HG02970 (cell line): ENCODE data around the gene AK8.

Experiments used
- ATAC-seq: cut with Tn5 transposase; IDR thresholded peaks from one replicate; pipeline ENCODE4 v1.9.1; 2021; ENCODE audit warnings: mild to moderate bottlenecking, moderate library complexity, moderate number of reproducible peaks; ENCODE audit not compliant: unreplicated experiment, low FRiP score

The AK8 gene

GRCh38 chr9:132750668-132751067 lies 127.4 kb downstream of the AK8 start:
- no peak for ATAC-seq

DNA sequence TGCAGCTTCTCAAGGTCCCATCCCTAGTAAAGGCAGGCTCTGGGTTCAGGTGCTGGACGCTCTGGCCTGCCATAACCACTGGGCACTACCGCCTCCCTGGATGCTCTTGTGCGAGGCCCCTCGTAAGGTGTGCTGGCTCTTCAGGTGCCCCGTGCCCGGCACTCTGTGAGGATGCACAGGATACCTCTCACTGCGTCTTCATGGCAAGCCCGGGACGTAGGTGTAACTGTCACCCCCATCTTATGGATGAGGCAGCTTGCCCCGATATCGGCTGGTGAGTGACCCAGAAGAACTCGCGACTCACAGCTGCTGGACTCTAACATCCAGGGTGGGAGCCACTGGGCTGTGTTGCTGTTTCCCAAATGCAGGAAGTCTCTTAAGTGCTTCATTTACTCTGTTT lies 128.8 kb downstream of the AK8 start:
- ATAC-seq = no peak

DNA sequence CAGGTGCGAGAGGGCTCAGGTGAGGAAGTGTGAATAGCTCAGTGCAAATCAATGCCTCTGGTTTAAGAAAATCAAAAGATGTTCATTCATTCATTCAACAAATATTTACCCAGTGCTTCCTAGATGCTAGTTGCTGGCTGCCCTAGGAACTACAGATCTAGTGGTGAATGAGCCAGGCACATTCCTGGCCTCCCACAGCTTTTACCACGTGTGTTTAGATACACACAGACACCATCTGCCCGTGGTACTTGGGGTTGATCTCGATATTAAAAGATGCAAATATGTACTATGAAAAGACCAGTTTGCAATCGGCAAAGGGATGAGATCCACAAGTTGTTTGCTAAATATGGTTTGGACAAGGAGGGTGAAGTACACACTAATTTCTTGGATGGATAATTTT lies 129.6 kb downstream of the AK8 start:
- ATAC-seq = no peak

DNA sequence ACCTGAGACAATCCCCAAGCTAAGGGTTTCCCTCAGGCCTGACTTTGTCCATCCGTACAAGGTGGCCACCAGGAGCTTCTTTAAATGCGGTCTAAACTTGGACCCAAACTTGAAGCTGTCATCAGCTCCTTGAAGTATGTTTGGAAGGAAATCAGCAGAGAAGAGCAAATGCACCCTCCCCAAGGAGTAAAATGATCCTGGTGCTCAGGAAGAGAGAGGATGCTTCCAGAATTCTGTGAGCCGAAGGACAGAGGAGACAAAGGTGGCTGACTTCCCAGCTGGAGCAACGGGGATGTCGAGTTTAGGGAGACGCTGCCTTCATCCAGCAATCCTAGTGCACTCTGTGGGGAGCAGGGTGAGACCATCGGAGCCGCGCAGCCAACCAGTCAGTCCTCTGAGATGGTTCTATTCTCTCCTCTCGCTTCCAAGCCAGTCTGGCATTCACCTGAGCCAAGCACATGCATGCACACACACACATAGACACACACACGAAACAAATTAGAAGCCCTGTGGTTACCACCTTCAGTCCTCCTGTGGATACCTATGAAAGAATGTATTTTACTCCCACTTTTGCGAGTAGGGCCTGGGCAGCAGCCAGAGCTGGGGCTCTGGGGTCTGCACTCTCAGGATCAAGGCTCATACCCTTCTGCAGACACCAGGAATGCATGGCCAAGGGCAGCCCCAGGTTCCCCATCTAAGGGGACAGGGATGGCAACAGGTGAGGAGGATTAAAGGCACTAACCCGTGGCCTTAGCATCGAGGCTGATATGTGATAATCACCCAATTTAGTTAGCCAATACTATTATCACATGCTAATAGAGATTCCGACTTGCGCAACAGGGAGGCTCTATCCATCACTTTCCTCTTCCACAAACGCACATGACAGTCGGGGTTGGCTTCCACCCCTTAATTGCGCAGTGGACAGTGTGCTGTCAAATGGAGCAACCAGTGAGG lies 132.1 kb downstream of the AK8 start:
- ATAC-seq = no peak

DNA sequence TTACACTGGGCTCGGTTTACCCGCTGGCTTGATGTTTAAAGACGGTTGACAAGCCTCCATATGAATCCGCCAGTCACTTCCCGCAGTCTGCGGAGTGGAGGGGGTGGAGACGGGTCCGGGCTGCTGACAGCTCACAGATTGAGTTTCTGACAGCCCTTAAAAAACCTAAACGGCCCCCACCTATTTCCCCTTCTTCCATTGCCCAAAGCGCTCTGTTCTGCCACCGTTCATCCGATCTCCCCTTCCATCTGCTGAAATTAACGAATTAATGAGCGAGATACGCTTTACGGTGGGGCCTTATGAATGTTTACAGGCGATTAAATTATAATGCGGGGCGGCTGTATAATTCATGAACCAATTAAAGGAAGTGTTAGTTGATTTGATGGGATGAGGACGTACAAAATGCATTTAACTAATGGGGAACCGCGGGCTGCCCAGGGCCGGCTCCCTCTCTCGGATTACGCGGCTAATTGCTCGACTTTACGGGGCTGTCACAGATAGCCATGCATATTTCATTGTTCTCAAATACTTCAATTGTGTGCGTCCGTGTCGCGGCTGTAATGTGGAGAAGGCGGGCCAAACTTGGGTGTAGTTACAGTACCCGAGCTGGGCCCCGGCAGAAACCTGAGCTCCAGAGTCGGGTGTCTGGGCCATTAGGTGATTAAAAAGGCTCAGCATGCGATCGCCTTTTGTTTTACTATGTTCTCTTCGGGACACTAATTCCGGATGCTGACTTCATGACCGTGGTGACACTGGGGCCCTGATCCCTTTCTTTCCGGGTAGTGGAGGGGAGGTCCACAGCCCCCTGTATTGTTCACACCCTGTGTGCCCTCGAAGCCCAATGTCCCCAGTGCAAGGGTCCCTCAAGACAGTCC lies 133.0 kb downstream of the AK8 start:
- ATAC-seq = no peak

GRCh38 chr9:132743931-132744479 lies 134.1 kb downstream of the AK8 start:
- no peak for ATAC-seq

- no peak for ATAC-seq
Measured at GRCh38 chr9:132742821-132743311, 135.2 kb downstream of the AK8 start.

DNA sequence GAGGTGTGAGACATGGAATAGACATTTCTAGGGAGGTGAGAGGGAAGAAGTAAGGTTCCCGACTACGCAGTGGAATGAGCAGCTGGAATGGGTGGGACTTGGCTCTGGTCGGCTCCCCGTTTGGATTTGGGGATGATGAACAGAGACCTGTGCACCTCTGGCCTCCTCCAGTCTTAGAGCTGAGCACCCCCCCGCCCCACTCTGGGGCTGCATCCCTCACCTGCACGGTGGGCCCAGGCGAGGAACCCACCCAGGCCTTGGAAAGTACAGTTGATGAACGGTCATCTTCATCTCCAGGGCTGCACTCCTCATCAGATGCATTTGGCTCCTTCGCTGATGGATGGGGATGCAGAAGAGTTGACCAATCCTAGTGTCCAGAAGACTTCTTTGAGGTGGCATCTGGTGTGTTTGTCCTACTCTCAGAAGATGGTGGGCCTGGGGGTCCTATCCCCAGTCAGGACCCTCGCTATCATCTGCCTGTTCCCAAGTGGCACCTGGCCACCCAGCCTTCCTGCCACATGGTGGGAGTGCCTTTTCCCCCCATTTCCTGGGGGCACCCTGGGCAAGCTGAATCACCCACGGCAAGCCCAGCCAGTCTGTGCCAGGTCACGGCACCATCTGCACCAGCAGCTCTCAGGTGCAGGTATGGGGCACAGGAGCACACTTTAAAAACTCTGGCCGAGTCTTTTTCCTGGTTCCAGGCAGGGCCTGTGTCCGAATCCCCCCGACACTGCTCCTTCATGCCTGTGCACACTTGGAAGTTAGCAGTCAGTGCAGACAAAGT lies 137.4 kb downstream of the AK8 start:
- ATAC-seq = no peak

GRCh38 chr9:132739710-132740310 lies 138.3 kb downstream of the AK8 start:
- ATAC-seq = no peak

DNA sequence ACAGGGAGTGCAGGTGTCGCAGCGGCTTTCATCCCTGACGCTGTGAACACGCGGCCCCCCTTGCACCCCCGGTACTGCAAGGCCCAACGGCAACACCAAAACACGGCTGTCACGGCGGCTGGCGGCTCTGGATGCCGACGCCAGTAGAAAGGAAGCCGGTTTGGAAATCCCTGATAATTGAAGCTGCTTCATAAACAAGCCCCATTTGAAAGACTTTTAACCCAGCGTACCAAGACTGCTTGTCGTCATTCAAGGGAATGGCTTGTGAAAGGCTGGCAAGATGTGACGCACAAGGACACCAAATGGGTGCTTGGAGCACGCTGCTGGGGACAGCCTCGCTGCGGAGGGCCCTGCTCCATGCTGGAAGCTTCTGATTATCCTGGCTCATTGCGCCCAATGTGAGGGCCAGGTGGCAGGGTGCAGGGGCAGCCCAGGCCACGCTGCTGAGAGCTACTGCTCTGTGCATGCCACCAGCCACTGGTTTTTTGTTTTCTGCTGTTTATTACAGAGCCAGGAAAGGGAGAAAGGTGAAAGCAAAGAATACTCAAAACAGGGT lies 144.7 kb downstream of the AK8 start:
- no peak for ATAC-seq

DNA sequence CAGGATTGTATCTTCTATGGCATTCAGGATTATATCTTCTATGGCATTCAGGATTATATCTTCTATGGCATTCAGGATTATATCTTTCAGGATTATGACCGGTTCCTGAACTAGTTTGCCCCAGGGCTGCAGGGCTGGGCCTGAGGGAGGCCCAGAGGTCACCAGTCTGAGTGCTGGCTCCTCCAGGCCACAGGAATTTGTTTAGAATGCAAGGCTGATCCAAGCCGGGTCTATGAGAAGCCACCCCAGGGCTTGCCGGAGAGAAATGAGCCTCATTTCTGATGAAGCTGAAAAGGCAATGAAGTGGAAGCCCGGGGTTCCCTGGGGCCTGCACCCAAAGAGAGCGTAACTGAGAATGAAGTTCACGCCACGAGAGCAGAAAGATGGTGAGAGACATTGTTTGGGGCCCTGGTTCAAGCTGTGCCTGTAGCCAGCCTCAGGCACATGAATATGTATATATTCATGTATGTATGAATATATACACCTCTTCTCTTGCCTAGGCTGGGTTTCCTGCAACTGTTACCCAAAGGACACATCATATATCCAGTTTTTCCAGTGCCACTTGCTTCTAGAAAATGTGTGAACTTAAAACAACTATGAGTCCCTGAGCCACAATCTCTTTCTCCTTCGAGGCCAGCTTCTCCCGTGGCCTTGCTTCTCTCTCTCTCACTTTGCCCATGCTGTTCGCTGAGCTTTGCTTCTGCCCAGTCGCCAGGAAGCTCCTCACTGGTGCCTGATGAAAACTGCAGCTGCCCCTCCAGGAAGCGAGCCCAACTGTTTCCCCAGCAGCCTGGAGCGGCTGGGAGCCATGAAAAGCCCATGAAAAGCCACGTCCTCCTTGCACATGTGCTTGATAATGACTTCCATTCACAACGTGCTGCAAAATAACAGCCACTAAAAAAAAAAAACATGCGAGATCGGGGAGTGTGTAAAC lies 145.5 kb downstream of the AK8 start:
- ATAC-seq = no peak

GRCh38 chr9:132731230-132731629 lies 146.9 kb downstream of the AK8 start:
- ATAC-seq = no peak

GRCh38 chr9:132730054-132731033 lies 147.7 kb downstream of the AK8 start:
- no peak for ATAC-seq

GRCh38 chr9:132729235-132729890 lies 148.7 kb downstream of the AK8 start:
- no peak for ATAC-seq

DNA sequence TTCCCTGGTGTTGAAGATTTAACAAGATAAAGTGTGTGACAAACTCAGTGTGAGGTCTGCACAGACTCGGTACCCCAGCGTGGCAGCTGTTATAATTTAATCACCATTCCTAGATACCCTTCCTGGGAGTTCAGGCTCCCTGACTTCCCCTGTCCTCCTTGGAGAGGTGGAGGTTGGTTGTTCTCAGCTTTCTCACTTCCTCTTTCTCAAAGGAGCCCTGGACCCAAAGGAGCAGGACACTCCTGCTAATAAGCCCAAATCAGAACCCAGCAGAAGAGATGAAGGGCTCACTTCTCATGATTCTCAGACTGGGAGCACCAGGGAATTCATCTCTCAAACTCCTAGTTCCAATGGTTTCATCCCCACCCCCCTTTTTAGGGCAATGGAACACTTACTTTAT lies 149.6 kb downstream of the AK8 start:
- ATAC-seq = no peak

DNA sequence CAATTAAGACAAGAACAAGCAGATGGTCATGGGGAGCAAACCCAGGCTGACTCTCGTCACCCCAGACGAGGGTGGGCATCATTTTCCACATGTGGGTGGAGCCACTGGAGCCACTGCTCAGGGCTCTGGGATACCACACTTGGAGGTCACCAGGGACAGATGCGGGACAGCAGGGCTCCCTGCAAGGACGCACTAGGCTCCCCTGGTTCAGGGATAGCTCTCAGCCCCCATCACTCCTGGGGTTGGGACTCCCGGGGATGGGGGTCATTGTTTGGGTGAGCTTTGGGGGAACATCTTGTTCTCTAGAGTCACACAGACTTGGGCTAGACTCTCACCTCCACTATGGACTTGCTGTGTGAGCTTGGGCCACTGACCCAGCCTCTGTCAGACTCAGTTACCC lies 150.0 kb downstream of the AK8 start:
- ATAC-seq = no peak
